GM12874 (cell line): ENCODE data around the gene STS.

Experiments
- TF ChIP-seq, protein P1 (sequence below): IDR thresholded peaks from 2 replicates; pipeline ENCODE4 v1.5.1; 2011; ENCODE audit warnings: low read depth, mild to moderate bottlenecking, control low read depth, low read length, moderate library complexity; ENCODE audit not compliant: insufficient read depth

STS gene

DNA sequence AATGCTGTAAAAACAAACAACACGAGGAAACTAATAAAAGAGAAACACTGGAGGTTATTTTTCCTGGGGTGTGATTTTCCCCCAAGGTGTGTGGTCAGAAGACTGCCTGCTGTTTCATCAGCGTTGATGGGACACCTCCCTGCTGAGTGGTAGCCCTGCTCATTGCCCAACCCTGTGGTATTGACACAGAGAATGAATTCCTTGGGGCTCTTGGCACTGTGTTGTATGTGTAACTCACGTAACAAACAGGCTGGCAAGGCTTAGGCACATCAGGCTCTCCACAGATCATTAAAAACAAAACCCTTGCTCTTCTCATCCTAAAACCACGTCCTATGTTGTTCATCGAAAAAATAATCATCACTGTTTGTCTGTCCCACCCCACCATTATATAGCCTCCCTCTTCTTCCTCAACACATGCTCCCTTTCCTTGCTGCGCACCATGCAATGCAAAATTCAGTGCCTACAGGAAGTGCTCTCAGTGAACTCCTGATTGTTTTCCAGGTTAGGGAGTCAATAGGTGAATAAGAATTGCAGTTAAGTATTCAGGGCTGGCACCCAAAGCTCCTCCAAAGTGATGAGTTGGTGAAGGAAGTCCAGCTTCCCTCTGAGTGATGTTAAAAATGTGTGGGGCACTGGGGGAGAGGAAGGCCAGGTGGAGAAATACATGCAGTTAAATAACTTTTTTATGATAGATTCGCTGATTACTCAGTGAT is 11.8 kb downstream of the STS start:
- TF ChIP-seq, protein P1, sequence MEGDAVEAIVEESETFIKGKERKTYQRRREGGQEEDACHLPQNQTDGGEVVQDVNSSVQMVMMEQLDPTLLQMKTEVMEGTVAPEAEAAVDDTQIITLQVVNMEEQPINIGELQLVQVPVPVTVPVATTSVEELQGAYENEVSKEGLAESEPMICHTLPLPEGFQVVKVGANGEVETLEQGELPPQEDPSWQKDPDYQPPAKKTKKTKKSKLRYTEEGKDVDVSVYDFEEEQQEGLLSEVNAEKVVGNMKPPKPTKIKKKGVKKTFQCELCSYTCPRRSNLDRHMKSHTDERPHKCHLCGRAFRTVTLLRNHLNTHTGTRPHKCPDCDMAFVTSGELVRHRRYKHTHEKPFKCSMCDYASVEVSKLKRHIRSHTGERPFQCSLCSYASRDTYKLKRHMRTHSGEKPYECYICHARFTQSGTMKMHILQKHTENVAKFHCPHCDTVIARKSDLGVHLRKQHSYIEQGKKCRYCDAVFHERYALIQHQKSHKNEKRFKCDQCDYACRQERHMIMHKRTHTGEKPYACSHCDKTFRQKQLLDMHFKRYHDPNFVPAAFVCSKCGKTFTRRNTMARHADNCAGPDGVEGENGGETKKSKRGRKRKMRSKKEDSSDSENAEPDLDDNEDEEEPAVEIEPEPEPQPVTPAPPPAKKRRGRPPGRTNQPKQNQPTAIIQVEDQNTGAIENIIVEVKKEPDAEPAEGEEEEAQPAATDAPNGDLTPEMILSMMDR = no peak

DNA sequence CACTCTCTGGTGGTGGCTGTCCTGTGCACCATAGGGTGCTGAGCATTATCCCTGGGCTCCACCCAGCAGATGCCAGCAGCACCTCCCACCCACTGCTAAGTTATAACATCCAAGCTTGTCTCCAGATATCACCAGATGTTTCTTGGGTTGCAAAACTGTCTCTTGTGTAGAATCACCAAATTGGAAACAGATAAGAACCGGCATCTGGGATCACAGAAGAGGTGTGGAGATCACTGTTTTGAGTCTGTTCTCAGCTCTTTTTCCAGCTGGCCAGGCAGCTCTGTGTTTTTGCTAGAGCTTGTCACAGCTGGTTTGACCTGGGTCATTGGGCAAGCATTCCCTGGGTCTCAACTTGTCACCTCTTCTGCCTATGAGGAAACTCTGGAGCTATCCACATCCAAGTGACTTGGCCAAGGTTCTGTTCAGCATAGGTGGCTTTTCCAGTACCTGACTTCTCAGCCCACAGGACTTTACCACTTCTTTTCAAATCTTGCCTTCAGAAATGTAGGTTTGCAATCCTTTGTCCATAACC is 15.7 kb downstream of the STS start:
- TF ChIP-seq, protein P1 = no peak

DNA sequence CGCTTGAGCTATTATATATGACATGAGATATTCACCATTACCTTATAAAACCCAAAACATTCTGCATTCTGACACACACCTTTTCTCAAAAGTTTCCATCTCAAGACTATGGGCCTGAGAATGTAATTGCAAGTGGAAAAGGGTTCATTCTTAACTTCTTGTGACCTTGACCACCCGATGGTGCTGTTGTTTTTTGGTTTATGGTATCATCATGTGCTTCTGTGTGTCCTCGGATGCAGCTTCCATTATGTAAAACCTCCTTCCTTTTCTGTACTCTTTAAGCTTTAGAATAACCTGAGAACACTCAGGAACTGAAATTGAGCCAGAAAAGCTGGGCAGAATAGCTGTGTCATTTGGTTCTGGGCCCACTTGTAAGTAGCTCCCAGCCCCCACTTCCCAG is 16.7 kb downstream of the STS start:
- TF ChIP-seq, protein P1 = no peak

GRCh38 chrX:7168371-7168770 is 20.9 kb downstream of the STS start:
- TF ChIP-seq, protein P1 = no peak

DNA sequence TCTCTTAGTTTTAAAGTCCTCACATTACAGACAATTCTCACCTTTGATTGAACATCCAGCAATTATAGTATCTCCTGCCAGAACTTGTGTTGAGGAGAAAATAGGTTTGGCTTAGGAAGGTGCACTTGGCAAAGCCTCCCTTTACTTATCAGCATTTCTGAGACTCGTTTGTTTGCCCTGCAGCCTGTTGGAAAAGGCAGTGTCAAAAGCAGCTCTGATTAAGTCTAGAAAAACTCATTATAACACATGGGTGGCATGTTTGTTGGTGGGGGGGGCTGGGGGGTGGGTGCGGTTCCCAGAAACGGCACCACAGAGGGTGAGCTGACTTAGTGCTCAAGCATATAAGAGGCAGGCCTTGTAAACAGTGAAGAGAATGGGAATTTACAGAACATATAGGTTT is 22.1 kb downstream of the STS start:
- TF ChIP-seq, protein P1 = no peak

DNA sequence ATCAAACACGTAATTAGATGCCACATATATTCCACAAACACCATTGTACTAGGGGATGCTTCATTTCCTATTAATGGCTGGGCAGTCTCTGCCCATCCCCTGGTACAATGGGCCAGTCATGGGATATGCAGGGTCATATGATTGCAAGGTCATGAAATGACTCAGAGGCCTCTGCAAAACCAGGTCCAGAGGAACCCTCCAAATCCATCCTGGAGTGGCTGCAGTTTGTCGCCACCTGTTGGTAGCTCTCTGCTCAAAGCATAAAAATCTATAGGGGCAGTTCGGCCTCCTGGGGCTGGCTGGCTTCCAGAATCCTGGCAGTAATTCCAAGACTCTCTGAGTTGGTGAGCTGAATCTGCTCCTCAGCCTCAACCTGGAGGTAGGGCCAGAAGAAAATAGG is 23.4 kb downstream of the STS start:
- TF ChIP-seq, protein P1 = peak; percentile 26; the same call in 1 of the 2 replicates

DNA sequence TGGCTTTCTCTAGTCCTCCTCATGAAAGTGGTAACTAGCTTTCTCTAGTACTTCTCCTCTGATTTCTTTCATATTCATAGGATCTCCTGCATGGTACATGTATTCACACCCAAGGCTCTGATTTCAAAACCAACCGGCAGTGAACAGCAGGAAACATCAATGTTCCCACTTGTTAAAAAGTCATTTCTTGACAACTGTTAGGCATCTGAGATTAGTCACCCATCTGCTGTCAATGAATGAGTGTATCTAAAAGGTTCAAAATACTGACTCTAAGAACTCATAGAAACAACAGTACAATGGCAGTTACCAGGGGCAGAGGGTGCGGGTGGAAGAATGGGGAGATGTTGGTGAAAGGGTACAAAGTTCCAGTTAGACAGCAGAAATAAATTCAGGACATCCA is 31.9 kb downstream of the STS start:
- TF ChIP-seq, protein P1 = no peak
